Tibial artery (tissue), 4 donors: ENCODE measurements around the gene GLG1.

ENCODE experiments used
- DNase-seq, 2 donors: peaks; one replicate each; pipeline ENCODE4 v3.0.0-alpha.2; 2019
- H3K27ac ChIP-seq, 2 donors: fragments of 200-600 bp; sonication (generic) in 1 of 2; 1 replicate in 1 of 2; 2 replicates in 1 of 2; pipeline ENCODE4 v1.5.1; 2018 to 2019; ENCODE audit warnings: mild to moderate bottlenecking in 1 of 2
- H3K27me3 ChIP-seq, 2 donors: fragments of 200-600 bp; sonication (generic) in 1 of 2; one replicate each; pipeline versions ENCODE4 v1.5.1 to v1.6.0; 2016 to 2019
- H3K36me3 ChIP-seq, 3 donors: fragments of 200-600 bp; sonication (generic) in 2 of 3; one replicate each; pipeline ENCODE4 v1.5.1; 2016 to 2019; ENCODE audit warnings: mild to moderate bottlenecking in 2 of 3
- H3K4me1 ChIP-seq, 4 donors: fragments of 200-600 bp; sonication (generic) in 2 of 4; 1 replicate in 3 of 4; 2 replicates in 1 of 4; pipeline ENCODE4 v1.5.1; 2016 to 2019
- H3K4me3 ChIP-seq, 2 donors: fragments of 200-600 bp; sonication (generic) in 1 of 2; 1 replicate in 1 of 2; 2 replicates in 1 of 2; pipeline ENCODE4 v1.5.1; 2018 to 2019; ENCODE audit warnings: mild to moderate bottlenecking in 2 of 2
- H3K9me3 ChIP-seq, 3 donors: fragments of 200-600 bp; sonication (generic) in 1 of 3; one replicate each; pipeline ENCODE4 v1.5.1; 2016 to 2019
- intact Hi-C: fragments of 100-400 bp; cut with DNase I; formaldehyde crosslinking; loops from one replicate; pipeline ENCODE4 v1.15.0; 2023; ENCODE audit warnings: low total_unique reads
- TF ChIP-seq, protein P1 (sequence below), 2 experiments: fragments of 200-600 bp in 1 of 2; fragments of 450-650 bp in 1 of 2; IDR thresholded peaks; one replicate each; pipeline ENCODE4 v1.5.1; 2017 to 2019; ENCODE audit warnings: antibody characterized with exemption in 2 of 2, mild to moderate bottlenecking in 1 of 2, moderate library complexity in 1 of 2

GLG1 gene

DNA sequence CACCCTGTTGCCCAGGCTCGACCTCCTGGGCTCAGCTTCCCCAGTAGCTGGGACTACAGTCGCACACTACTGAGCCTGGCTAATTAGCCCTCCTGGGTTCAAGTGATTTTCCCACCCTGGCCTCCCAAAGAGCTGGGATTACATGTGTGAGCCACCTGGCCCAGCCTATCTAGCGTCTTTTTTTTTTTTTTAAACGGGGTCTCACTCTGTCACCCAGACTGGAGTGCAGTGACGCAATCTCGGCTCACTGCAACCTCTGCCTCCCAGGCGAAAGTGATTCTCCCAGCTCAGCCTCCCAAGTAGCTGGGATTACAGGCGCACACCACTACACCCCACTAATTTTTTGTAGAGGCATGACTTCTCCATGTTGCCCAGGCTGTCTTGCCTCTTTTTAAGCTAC lies 33.3 kb downstream of the GLG1 start:
- Histone ChIP-seq H3K4me1 (peaks cover 0 to 30% (median 2%) of the 10 kb centered on the region in 4 donors), H3K36me3 (no peaks in the 10 kb centered on the region), H3K4me3 (no peak overlapping the region), H3K27ac (no peak overlapping the region), H3K27me3 (no peaks in the 10 kb centered on the region), H3K9me3 (no peaks in the 10 kb centered on the region)
- no peak for DNase-seq
- intact Hi-C loops, result no loop called here
- TF ChIP-seq, protein P1, sequence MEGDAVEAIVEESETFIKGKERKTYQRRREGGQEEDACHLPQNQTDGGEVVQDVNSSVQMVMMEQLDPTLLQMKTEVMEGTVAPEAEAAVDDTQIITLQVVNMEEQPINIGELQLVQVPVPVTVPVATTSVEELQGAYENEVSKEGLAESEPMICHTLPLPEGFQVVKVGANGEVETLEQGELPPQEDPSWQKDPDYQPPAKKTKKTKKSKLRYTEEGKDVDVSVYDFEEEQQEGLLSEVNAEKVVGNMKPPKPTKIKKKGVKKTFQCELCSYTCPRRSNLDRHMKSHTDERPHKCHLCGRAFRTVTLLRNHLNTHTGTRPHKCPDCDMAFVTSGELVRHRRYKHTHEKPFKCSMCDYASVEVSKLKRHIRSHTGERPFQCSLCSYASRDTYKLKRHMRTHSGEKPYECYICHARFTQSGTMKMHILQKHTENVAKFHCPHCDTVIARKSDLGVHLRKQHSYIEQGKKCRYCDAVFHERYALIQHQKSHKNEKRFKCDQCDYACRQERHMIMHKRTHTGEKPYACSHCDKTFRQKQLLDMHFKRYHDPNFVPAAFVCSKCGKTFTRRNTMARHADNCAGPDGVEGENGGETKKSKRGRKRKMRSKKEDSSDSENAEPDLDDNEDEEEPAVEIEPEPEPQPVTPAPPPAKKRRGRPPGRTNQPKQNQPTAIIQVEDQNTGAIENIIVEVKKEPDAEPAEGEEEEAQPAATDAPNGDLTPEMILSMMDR (IDR thresholded peaks at IDR 0.05), result no peak

DNA sequence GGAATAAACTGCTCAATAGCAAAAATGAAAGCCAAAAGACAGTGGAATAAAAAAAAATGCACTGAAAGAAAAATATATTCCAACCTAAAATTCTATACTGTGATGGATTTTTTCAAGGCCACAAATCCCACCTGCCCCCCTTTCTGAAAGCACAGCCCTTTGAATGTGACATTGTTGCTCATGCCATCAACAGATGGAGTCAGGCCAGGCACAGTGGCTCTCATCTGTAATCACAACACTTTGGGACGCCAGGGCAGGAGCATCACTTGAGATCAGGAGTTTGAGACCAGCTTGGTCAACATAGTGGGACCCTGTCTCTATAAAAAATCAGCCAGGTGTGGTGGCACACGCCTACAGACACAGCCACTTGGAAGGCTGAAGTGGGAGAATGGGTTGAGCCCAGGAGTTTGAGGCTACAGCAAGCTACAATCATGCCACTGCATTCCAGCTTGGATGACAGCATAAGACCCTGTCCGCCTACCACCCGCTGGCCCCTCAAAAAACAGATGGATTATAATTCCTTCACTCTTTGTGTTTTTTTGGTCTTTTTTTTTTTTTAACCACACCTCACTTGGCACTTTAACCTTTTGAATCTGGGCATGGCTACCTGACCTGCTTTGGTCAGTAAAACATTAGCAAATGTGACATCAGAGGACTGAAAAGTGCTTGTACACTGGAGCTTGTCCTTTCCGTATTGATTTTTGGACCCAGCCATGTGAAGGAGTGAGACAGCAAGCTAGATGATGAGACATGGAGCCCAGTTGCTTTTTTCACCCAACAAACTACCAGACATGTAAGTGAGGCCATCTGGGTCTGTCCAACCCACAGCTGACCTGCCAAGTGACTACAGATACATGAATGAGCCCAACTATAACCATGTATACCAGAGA lies 36.3 kb downstream of the GLG1 start:
- intact Hi-C loops, result no loop called here
- H3K27ac ChIP-seq, result no peak overlapping the region

DNA sequence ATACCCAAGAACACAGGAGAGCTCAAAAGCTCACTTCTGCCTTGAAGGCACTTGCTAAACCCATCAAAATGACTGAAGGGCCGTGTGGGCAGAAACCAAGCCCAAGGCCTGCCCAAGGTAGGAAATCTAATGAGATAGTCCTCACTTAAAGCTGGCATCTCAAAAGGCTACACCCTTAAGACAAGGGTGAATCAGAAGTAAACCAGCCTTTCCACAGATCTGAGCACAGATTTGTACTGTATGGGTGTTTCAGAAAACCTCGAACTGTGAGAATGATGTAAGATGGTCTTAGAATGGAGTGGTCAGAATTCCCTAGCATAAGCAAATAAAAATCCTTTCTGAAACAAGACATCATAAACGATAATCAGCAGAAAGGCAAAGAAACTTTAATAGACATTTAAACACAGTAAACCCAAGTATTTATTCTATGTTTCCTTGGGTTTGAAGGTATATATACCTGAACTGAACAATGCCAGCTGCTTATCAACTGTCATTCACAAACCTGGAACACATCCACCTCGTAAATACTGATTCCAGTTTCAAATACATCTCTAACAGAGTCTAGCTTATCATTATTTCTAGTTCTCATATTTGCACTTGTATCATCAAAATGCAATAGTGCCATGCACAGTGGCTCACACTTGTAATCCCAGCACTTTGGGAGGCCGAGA lies 37.8 kb downstream of the GLG1 start:
- Histone ChIP-seq H3K9me3 (no peaks in the 10 kb centered on the region), H3K36me3 (no peaks in the 10 kb centered on the region), H3K27ac (no peak overlapping the region), H3K4me1 (peaks cover 0 to 24% (median 4%) of the 10 kb centered on the region in 4 donors), H3K4me3 (no peak overlapping the region), H3K27me3 (no peaks in the 10 kb centered on the region)
- no peak for DNase-seq
- intact Hi-C loops, result no loop called here
- TF ChIP-seq, protein P1 (IDR thresholded peaks at IDR 0.05), result no peak

More for the DNA sequence above, 36.3 kb downstream of the GLG1 start:
- no peak for DNase-seq
- H3K9me3 ChIP-seq, result no peaks in the 10 kb centered on the region
- TF ChIP-seq, protein P1 (IDR thresholded peaks at IDR 0.05), result no peak
- H3K36me3 ChIP-seq, result no peaks in the 10 kb centered on the region
- peaks cover 0 to 27% (median 4%) of the 10 kb centered on the region in 4 donors for H3K4me1 ChIP-seq
- no peak overlapping the region for H3K4me3 ChIP-seq
- no peaks in the 10 kb centered on the region for H3K27me3 ChIP-seq

DNA sequence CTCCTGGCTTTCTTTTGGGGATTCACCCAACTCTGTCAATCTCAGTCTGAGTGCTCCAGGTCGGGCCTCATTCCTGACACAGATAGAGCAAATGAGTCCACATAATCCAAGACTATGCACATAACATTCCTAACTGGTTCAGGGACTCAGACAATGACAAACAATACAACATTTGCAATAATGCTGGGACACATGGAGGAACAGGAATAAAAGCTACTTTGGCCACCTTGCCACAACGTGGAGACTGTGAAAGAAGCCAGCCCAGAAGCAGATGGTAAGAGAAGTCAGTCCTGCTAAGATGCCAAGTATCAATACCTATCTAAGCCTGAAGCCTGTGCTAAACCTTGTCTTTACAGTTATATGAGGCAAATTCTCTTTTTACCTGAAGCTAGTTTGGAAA lies 39.0 kb downstream of the GLG1 start:
- no peak overlapping the region for H3K4me3 ChIP-seq
- intact Hi-C loops, result no loop called here
- no peaks in the 10 kb centered on the region for H3K36me3 ChIP-seq
- no peak for DNase-seq
- peaks cover 0 to 28% (median 5%) of the 10 kb centered on the region in 4 donors for H3K4me1 ChIP-seq
- TF ChIP-seq, protein P1 (IDR thresholded peaks at IDR 0.05), result no peak
- no peaks in the 10 kb centered on the region for H3K9me3 ChIP-seq
- no peak overlapping the region for H3K27ac ChIP-seq
- no peaks in the 10 kb centered on the region for H3K27me3 ChIP-seq

DNA sequence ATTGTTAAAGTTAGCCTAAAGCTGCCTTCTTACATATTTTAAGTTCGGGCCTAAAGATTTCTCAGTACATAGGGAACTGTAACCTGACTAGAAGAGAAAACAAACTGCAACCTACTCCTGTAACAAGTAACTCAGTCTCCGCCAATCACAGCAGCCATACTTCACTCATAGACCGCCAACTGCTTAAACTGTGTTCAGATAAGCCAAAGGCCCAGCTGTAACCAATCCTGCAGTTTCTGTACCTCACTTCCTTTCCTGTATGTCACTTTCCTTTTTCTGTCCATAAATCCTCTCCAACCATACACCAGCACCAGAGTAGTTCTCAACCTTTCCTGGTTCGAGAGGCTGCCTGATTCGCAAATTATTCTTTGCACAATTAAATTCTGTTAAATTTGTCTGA lies 41.5 kb downstream of the GLG1 start:
- Histone ChIP-seq H3K4me1 (peaks cover 0 to 22% (median 5%) of the 10 kb centered on the region in 4 donors), H3K27ac (no peak overlapping the region), H3K4me3 (no peak overlapping the region), H3K9me3 (no peaks in the 10 kb centered on the region), H3K27me3 (no peaks in the 10 kb centered on the region), H3K36me3 (no peaks in the 10 kb centered on the region)
- intact Hi-C loops, result no loop called here
- TF ChIP-seq, protein P1 (IDR thresholded peaks at IDR 0.05), result no peak
- DNase-seq, result no peak
